IPS-11a (cell line): Measurements from ENCODE around the gene LIX1L.

Experiments
- H3K4me3 ChIP-seq: one replicate; pipeline ENCODE4 v1.5.1; 2013; ENCODE audit warnings: low read depth, low read length, control low read depth

LIX1L gene

GRCh38 chr1:145957443-145958319 lies at the start of gene LIX1L:
Gene LIX1L (minus strand): TSS chr1:145958017. CDS start chr1:145957927, 90 bp downstream.
- H3K4me3 ChIP-seq, result peak within 1 kb of the TSS; percentile 72

DNA sequence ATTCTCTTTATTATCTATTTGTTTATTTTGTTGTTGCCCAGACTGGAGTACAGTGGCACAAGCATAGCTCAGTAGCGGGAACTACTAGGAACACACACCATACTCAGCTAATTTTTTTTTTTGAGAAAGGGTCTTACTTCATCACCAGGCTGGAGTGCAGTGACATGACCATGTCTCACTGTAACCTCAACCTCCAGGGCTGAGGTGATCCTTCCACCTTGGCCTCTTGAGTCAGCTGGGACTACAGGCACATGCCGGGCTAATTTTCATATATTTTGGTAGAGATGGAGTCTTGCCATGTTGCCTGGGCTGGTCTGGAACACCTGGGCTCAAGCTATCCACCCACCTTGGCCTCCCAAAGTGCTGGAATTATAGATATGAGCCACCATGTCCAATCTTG lies 43.9 kb upstream of the LIX1L start:
- H3K4me3 ChIP-seq, result no peak overlapping the region

DNA sequence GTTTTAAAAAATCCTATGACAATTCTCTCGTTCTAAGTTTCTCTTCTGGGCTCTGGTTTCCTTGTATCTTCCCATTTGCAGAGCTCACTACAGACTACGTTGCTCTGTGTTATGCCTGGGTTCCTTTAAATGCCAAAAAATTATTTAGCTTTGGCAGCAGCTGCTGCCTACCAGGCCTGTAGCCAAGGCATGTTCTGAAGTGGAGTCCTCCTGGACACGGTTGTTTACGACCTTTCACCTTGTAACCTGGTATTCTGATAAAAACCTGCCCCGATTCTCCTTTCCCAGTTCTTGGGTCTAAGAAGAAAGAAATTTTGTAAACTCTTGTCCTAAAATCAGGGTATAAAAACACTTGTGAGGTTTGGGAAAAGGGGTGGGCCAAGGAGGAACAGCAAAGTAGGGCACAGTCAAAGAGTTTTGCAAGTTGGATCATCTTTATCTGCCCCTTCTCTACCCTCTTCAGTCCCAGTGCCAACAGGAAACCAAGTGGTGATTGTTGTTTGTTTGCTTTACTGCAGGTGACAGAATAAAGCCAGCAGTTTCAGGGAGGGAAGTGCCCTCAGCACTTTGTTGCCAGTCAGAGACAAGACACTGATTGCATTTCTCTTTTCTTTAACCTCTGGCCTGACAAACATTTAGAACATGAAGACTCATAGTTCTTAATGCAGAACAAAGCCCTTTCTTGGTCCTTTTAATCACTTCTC lies 41.7 kb upstream of the LIX1L start:
- no peak overlapping the region for H3K4me3 ChIP-seq

DNA sequence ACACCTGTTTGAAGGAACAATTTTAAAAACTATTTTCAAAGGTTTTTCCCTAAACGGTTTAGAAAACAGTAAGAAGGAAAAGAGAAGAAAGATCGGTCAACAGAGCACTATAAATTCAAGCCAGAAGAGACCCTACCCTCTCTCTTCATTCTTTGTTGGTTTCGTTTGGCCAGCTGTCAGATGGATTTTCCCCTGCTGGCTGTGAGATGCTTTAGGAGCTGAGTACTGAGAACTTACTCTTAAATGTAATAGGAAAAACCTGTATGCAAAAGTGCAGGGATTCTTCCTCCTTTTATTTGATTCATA lies 39.9 kb upstream of the LIX1L start:
- no peak overlapping the region for H3K4me3 ChIP-seq

- peak overlapping the region; percentile 41 for H3K4me3 ChIP-seq
Observed at GRCh38 chr1:145997016-145997717, 39.4 kb upstream of the LIX1L start.

GRCh38 chr1:145996433-145997015 lies 38.7 kb upstream of the LIX1L start, which contains the start of gene TXNIP:
Gene TXNIP (minus strand): TSS chr1:145996579. CDS start chr1:145996266, 313 bp downstream.
- peak within 1 kb of the TSS; percentile 55 for H3K4me3 ChIP-seq

DNA sequence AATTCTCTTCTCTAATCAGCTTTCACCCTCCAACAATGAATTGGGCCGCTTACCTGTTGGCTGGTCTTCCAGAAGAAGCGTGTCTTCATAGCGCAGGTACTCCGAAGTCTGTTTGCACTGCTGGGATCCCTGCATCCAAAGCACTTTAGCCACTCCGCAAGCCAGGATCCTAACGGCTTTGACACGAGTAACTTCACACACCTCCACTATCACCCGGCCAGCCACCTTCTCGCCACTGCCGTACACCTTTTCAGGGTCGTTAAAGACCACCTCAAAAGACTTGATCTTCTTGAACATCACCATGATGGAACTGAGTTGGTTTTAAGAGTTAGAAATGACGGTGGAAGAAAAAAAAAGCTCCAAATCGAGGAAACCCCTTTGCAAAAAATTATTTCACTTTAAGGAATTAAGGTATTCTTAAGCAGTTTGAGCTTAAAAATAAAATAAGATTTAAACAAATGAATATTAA lies 38.2 kb upstream of the LIX1L start:
- H3K4me3 ChIP-seq, result peak overlapping the region; percentile 55

DNA sequence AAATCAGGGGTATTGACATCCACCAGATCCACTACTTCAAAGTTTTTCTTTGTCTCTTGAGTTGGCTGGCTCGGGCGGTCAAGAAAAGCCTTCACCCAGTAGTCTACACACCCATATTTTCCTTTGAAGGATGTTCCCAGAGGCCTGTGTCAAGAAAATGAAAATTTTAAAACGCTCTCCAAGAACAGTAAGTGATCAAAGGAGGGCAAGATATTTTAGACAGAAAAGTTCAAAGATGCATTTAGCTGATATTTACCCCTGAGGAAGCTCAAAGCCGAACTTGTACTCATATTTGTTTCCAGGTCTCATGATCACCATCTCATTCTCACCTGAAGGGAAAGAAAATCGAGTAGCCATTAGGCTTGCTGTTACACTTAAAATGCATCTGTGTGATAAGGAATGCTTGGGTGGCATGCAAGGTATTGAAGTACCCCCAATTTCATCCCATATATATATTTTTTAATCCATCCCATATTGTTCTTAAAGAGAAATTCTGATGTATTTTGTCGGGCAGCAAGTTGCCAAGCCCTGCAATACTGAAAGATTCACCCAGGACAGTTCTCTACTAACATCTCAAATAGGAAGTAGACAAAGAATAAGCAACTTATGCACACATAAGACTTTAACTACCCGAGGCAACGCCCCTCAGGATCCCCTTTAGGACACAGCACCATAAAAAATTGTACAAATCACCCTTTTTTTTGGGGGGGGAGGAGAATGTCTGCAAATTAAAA lies 37.5 kb upstream of the LIX1L start:
- H3K4me3 ChIP-seq, result peak overlapping the region; percentile 55

DNA sequence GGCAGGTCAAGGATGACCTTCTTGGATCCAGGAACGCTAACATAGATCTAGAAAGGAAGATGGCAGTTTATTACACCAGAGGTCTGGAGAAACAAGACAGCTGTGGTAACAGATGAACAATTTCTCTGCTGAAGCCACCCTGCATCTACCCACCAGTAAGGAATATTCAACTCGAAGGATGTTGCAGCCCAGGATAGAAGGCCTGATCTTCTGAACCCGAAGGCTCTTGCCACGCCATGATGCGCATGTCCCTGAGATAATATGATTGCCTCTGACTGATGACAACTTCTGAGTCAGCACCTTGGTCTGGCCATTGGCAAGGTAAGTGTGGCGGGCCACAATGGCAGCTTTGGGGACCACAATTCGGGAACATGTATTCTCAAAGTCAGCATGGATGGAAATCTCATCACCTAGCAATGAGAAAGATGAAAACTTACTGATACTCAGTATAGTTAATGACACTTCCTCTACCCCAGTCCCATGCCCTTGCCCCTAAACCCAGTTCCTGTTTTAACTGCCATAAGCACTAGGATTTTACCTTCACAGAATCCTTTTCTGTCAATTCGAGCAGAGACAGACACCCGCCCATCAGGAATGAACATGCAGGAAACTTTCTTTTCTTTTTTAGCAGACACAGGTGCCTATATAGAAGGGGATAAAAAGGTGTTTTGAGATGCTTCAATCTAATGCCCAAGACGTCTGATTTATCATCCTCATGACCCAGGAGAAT lies 36.7 kb upstream of the LIX1L start:
- peak overlapping the region; percentile 55 for H3K4me3 ChIP-seq

- no peak overlapping the region for H3K4me3 ChIP-seq
Observed at GRCh38 chr1:145993618-145994390, 36.0 kb upstream of the LIX1L start.

GRCh38 chr1:145992958-145993617 lies 35.3 kb upstream of the LIX1L start:
- H3K4me3 ChIP-seq, result no peak overlapping the region

DNA sequence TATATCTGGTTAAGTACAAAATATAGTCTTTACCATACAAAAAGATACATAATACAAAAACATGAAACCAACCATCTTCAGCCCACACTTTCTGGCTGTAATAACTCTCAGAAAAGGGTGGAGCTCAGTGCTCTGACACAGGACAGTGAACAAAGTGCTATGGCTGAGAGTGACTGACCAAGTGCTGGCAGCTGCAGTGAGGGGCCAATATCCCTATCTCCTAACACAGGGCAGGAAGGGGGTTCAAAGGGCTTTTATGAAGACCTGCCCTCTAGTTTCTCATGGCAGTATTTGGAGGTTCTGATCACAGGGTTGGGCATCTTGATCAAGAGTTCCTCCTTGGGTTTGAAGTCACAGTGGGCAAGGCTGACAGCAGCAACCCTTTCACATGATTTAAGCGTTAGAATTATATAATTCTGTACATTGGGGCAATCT lies 34.7 kb upstream of the LIX1L start:
- H3K4me3 ChIP-seq, result no peak overlapping the region

DNA sequence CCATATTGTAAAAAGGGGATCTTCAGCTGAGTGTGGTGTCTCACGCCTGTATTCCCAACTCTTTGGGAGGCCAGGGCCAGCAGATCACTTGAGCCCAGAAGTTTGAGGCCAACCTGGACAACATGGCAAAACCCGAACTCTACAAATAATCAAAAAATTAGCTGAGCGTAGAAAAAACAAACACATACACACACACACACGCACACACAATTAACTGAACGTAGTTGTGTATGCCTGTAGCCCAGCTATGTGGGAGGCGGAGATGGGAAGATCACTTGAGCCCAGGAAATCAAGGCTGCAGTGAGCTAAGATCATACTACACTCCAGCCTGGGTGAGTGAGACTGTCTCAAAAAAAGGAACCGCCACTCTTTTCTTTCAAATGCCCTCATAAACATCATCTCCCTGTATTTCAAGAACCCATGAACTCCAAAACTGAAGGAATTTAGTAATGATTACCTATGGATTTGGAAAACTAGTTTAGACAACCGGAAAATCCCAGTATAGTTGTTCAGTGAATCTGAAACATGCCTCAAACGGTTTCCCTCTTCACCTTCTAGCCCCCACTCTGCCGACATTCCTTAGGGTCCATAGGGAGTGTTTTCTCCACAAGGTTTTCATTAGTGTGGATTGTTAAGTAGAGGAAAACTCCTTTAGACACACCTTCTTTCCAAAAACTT lies 34.1 kb upstream of the LIX1L start:
- H3K4me3 ChIP-seq, result no peak overlapping the region

GRCh38 chr1:145990249-145990855 lies 32.5 kb upstream of the LIX1L start:
- H3K4me3 ChIP-seq, result no peak overlapping the region

DNA sequence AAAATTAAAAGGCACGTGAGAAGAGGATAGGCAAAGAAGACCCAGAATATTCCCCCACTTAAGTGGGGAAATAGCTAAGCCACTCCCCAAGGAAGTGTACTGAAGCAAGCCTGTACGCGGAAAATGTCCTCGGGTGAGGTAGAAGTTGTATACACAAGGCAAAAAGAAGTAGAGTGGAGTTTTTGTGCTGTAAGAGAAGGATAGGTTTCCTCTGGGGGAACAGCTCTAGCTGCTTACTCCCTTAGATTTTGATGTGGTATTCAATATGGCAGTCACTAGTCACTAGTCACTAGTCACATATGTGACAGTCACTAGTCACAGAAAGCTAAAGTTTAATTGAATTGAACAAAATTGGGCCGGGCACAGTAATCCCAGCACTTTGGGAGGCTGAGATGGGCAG lies 31.0 kb upstream of the LIX1L start:
- H3K4me3 ChIP-seq, result no peak overlapping the region

- H3K4me3 ChIP-seq, result no peak overlapping the region
Observed at GRCh38 chr1:145987926-145988325, 30.1 kb upstream of the LIX1L start.

DNA sequence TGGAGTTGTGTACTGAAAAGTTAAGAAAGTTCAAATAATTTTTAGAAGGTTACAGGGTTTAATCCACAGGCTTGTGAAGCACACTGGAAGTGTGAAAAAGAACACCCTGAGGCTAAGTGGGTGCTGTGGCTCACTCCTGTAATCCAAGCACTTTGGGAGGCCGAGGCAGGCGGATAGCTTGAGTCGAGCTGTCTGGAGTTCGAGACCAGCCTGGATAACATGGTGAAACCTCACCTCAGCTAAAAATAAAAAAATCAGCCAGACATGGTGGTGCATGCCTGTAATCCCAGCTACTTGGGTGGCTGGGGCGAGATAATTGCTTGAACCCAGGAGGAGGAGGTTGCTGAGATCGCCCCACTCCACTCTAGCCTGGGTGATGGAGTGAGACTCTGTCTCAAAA lies 28.7 kb upstream of the LIX1L start:
- no peak overlapping the region for H3K4me3 ChIP-seq
